ENCODE data around the gene SYT2. TPM values are rescaled to one million over a fixed set of nuclear protein-coding genes. Genes with fewer than 3 reads are reported as not detected.

Gene SYT2
- total RNA-seq, 1 experiment from 2014 or later: 0.69 TPM

DNA sequence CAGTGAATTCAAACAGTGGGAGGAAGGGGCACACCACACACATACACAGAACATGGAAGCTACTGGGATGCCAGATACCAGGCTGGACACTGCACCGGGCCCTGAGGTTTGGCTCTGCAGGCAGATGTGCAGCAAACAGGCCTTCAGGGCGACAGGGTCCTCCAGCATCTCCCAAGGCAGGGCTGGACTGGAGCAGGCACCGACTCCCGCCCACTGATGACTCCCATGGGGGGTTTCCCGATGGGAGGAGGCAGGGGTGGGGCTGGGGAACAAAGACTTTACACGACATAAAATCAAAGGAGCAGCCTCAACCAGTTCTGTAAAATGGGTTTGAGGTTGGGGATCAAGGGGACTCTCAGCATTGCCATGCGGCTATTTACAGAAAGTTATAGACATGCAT is 118.1 kb downstream of the SYT2 start:
- BruUV-seq (replicated peaks): no TSS peak
- POLR2A ChIA-PET (ENCODE audit: low non-redundant PET): no interaction called here
- TF ChIP-seq, protein P1, sequence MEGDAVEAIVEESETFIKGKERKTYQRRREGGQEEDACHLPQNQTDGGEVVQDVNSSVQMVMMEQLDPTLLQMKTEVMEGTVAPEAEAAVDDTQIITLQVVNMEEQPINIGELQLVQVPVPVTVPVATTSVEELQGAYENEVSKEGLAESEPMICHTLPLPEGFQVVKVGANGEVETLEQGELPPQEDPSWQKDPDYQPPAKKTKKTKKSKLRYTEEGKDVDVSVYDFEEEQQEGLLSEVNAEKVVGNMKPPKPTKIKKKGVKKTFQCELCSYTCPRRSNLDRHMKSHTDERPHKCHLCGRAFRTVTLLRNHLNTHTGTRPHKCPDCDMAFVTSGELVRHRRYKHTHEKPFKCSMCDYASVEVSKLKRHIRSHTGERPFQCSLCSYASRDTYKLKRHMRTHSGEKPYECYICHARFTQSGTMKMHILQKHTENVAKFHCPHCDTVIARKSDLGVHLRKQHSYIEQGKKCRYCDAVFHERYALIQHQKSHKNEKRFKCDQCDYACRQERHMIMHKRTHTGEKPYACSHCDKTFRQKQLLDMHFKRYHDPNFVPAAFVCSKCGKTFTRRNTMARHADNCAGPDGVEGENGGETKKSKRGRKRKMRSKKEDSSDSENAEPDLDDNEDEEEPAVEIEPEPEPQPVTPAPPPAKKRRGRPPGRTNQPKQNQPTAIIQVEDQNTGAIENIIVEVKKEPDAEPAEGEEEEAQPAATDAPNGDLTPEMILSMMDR (conservative IDR thresholded peaks at IDR 0.05; ENCODE audit: low read depth, low read length): no peak
- TF ChIP-seq EZH2 (IDR thresholded peaks at IDR 0.05; ENCODE audit: borderline replicate concordance, low read depth, low read length, poor library complexity, severe bottlenecking): no peak
- Histone ChIP-seq H3K4me1 (ENCODE audit: insufficient read depth, low read length, poor library complexity, severe bottlenecking) (no peaks in the 10 kb centered on the region), H3K27ac (ENCODE audit: low read depth, low read length, poor library complexity, severe bottlenecking) (no peak overlapping the region), H3K27me3 (replicated peaks; ENCODE audit: insufficient read depth, low read depth, low read length, poor library complexity) (no peaks in the 10 kb centered on the region), H3K9me3 (ENCODE audit: low read depth, low read length, poor library complexity, severe bottlenecking) (no peaks in the 10 kb centered on the region), H3K36me3 (ENCODE audit: insufficient read depth, low read length, poor library complexity, severe bottlenecking) (no peaks in the 10 kb centered on the region), H3K4me3 (ENCODE audit: low read depth, low read length, poor library complexity, severe bottlenecking) (no peak overlapping the region)
- intact Hi-C loops (cut with micrococcal nuclease; ENCODE audit: unreplicated experiment): no loop called here
- CTCF ChIA-PET: no interaction called here
- DNase-seq (ENCODE audit: low spot score): no peak

DNA sequence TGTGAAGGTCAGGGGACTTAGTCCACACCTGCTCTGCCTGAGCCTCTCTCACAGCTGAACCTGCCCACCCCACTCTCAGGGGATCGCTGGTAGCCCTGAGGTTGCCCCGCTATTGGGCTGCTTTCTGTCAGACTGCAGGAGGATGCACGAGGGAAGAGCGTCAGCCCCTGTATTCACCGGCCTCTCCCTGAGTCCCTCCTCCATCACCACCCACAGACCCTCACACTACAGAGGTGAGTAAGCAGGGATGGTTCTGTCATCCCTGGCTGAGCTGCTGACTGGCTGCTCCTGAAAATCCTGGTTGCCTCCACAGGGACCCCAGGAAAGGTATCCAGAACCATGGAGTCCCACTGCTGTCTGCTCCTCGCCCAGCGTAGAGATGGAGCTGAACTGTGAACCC is 118.7 kb downstream of the SYT2 start:
- intact Hi-C loops (cut with micrococcal nuclease; ENCODE audit: unreplicated experiment): no loop called here
- peaks cover 6% of the 10 kb centered on the region for H3K4me1 ChIP-seq (ENCODE audit: insufficient read depth, low read length, poor library complexity, severe bottlenecking)
- no peaks in the 10 kb centered on the region for H3K9me3 ChIP-seq (ENCODE audit: low read depth, low read length, poor library complexity, severe bottlenecking)
- DNase-seq (ENCODE audit: low spot score): no peak
- H3K27ac ChIP-seq (ENCODE audit: low read depth, low read length, poor library complexity, severe bottlenecking): no peak overlapping the region
- H3K4me3 ChIP-seq (ENCODE audit: low read depth, low read length, poor library complexity, severe bottlenecking): no peak overlapping the region
- no TSS peak for BruUV-seq (replicated peaks)
- POLR2A ChIA-PET (ENCODE audit: low non-redundant PET): no interaction called here
- H3K27me3 ChIP-seq (replicated peaks; ENCODE audit: insufficient read depth, low read depth, low read length, poor library complexity): no peaks in the 10 kb centered on the region
- TF ChIP-seq EZH2 (IDR thresholded peaks at IDR 0.05; ENCODE audit: borderline replicate concordance, low read depth, low read length, poor library complexity, severe bottlenecking): no peak
- TF ChIP-seq, protein P1 (conservative IDR thresholded peaks at IDR 0.05; ENCODE audit: low read depth, low read length): no peak
- no peaks in the 10 kb centered on the region for H3K36me3 ChIP-seq (ENCODE audit: insufficient read depth, low read length, poor library complexity, severe bottlenecking)
- CTCF ChIA-PET: no interaction called here

DNA sequence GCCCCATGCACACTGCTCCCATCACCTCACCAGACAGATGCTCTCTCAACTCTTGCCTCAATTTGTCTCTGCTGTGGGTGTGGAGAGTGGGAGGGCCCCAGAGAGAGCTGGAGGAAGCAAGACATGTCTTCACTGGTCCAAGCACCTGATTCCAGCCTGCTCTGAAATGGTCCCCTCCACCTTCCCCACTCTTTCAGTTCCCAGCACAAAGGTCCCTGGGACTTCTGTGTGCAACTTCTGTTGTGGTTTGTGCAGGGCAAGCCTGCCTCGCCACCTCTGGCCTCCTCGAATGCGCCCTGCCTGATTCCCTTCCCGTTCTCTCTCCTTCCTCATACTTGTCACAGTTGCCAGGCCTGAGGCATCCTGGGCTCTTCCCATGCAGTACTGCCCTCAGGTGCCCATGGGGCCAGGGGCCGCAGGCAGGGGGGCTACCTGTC is 119.3 kb downstream of the SYT2 start:
- no TSS peak for BruUV-seq (replicated peaks)
- intact Hi-C loops (cut with micrococcal nuclease; ENCODE audit: unreplicated experiment): no loop called here
- no peak for DNase-seq (ENCODE audit: low spot score)
- Histone ChIP-seq H3K36me3 (ENCODE audit: insufficient read depth, low read length, poor library complexity, severe bottlenecking) (no peaks in the 10 kb centered on the region), H3K9me3 (ENCODE audit: low read depth, low read length, poor library complexity, severe bottlenecking) (no peaks in the 10 kb centered on the region), H3K27ac (ENCODE audit: low read depth, low read length, poor library complexity, severe bottlenecking) (no peak overlapping the region), H3K27me3 (replicated peaks; ENCODE audit: insufficient read depth, low read depth, low read length, poor library complexity) (no peaks in the 10 kb centered on the region), H3K4me3 (ENCODE audit: low read depth, low read length, poor library complexity, severe bottlenecking) (no peak overlapping the region), H3K4me1 (ENCODE audit: insufficient read depth, low read length, poor library complexity, severe bottlenecking) (peaks cover 11% of the 10 kb centered on the region)
- CTCF ChIA-PET: interaction anchor here (0.7 kb wide), 1 partner anchor 7 kb away, joined by 3 read pairs; no protein-coding TSS in a partner anchor
- TF ChIP-seq, protein P1 (conservative IDR thresholded peaks at IDR 0.05; ENCODE audit: low read depth, low read length): no peak
- no peak for TF ChIP-seq EZH2 (IDR thresholded peaks at IDR 0.05; ENCODE audit: borderline replicate concordance, low read depth, low read length, poor library complexity, severe bottlenecking)
- POLR2A ChIA-PET (ENCODE audit: low non-redundant PET): interaction anchor here (0.6 kb wide), 1 partner anchor 13 kb away, joined by 3 read pairs; no protein-coding TSS in a partner anchor

Data from A673 (cell line).